Measurements from ENCODE around the gene ADGRF3. TPM values are rescaled to one million over a fixed set of nuclear protein-coding genes. Genes with fewer than 3 reads are reported as not detected.
A peak's percentile ranks its signal among the peaks of the same experiment; 100 is the strongest.

Gene ADGRF3
- total and polyA plus RNA-seq, 9 of the 15 experiments (the other 6 are each of a cell fraction or from before 2014, with no cell fraction given): 0.04 to 0.54 (median 0.16) TPM; not detected in 2

- TF ChIP-seq HOMEZ (CRISPR knock-in tag; IDR thresholded peaks at IDR 0.05) (no peak), CBX5 (IDR thresholded peaks at IDR 0.05; ENCODE audit: borderline replicate concordance, low read depth) (no peak), FOXK2 (conservative IDR thresholded peaks at IDR 0.05 in 1 of 2, IDR thresholded peaks at IDR 0.05 in 1 of 2; ENCODE audit: low read depth in 2 of 2) (peak; percentile 86 to 90), ZEB2 (IDR thresholded peaks at IDR 0.05) (peak; percentile 68; the same call in 1 of the 2 replicates), CREM (IDR thresholded peaks at IDR 0.05; ENCODE audit: low read depth) (peak; percentile 37), SRSF9 (IDR thresholded peaks at IDR 0.05; ENCODE audit: borderline replicate concordance, low read depth, low read length) (no peak), L3MBTL2 (IDR thresholded peaks at IDR 0.05) (peak; percentile 65), MBD1 (CRISPR knock-in tag; IDR thresholded peaks at IDR 0.05) (no peak), NFRKB (IDR thresholded peaks at IDR 0.05; ENCODE audit: low read depth) (peak; percentile 25; the same call in 1 of the 2 replicates), KDM5B (IDR thresholded peaks at IDR 0.05; ENCODE audit: insufficient replicate concordance, low read depth, low read length) (no peak), SRF (CRISPR knock-in tag; IDR thresholded peaks at IDR 0.05) (no peak; a peak in 1 of 4 replicates), MAFG (tag; conservative IDR thresholded peaks at IDR 0.05) (peak; percentile 97), GABPB1 (CRISPR knock-in tag; IDR thresholded peaks at IDR 0.05) (peak; percentile 29; the same call in 1 of the 2 replicates)
These were observed 8.7 kb upstream of the ADGRF3 start (continued) for GRCh38 chr2:26355038-26355995.
